ENCODE results near the gene TRIL.

DNA sequence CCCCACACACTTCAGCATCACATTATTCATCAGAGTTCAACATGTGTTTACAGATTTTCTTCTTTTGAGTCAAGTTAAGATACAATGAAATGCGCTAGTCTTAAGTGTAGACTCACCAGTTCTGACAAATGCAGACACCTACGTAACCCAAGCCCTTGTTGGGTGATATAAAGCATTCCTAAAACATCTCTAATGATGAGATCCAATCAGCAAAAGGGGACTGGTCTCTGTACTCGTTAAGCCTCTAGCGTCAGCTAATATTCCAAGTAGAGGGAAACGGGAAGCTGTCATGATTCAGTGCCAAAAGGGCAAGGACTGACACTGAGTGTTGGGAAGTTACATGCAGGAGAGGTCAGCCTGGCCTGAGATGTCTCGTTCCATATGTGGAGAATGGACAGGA, 38.7 kb upstream of the TRIL start:
- TF ChIP-seq POLR2A (IDR thresholded peaks at IDR 0.05; ENCODE audit: low read length) (no peak), GATA1 (IDR thresholded peaks at IDR 0.05; ENCODE audit: low read depth, low read length) (no peak)

Data from erythroblast (primary cell).